Effector CD8-positive, alpha-beta T cell (primary cell): ENCODE measurements around the gene SPTBN1.

Experiments
- DNase-seq: peaks from one replicate; lab custom pipeline; 2025; lab: John Stamatoyannopoulos, UW

Gene SPTBN1

GRCh38 chr2:54553775-54554174 lies 97.6 kb downstream of the SPTBN1 start:
- no peak for DNase-seq

GRCh38 chr2:54555318-54555837 lies 99.3 kb downstream of the SPTBN1 start:
- no peak for DNase-seq

- no peak for DNase-seq
These were observed 100.5 kb downstream of the SPTBN1 start for GRCh38 chr2:54556621-54557121.

- DNase-seq = no peak
These were observed 101.1 kb downstream of the SPTBN1 start for GRCh38 chr2:54557211-54557600.

GRCh38 chr2:54557601-54558187 lies 101.6 kb downstream of the SPTBN1 start:
- DNase-seq = peak; percentile 49

- DNase-seq = peak; percentile 46
These were observed 102.3 kb downstream of the SPTBN1 start for GRCh38 chr2:54558188-54559005.

GRCh38 chr2:54559006-54559445 lies 102.9 kb downstream of the SPTBN1 start:
- no peak for DNase-seq

GRCh38 chr2:54559593-54560145 lies 103.5 kb downstream of the SPTBN1 start:
- no peak for DNase-seq

GRCh38 chr2:54560146-54560881 lies 104.2 kb downstream of the SPTBN1 start:
- DNase-seq = no peak

- DNase-seq = no peak
These were observed 104.9 kb downstream of the SPTBN1 start for GRCh38 chr2:54561010-54561409.

GRCh38 chr2:54564439-54564838 lies 108.3 kb downstream of the SPTBN1 start:
- DNase-seq = no peak

- DNase-seq = no peak
These were observed 109.4 kb downstream of the SPTBN1 start for GRCh38 chr2:54565551-54565950.

- no peak for DNase-seq
These were observed 110.8 kb downstream of the SPTBN1 start for GRCh38 chr2:54566896-54567295.

GRCh38 chr2:54568876-54569321 lies 112.8 kb downstream of the SPTBN1 start:
- DNase-seq = no peak

GRCh38 chr2:54569745-54570301 lies 113.7 kb downstream of the SPTBN1 start:
- DNase-seq = no peak

- no peak for DNase-seq
These were observed 114.3 kb downstream of the SPTBN1 start for GRCh38 chr2:54570321-54570855.

GRCh38 chr2:54570925-54571694 lies 115.0 kb downstream of the SPTBN1 start:
- peak; percentile 46 for DNase-seq

- no peak for DNase-seq
These were observed 116.1 kb downstream of the SPTBN1 start for GRCh38 chr2:54572262-54572635.

- DNase-seq = no peak
These were observed 116.8 kb downstream of the SPTBN1 start for GRCh38 chr2:54572636-54573536.

GRCh38 chr2:54573537-54573919 lies 117.4 kb downstream of the SPTBN1 start:
- DNase-seq = no peak
